Gastrocnemius medialis (tissue), 4 donors: Measurements from ENCODE around the gene KIF1B.
A peak's percentile ranks its signal among the peaks of the same experiment; 100 is the strongest.

Experiments
- POLR2A ChIP-seq, 2 donors: fragments of 450-650 bp; IDR thresholded peaks; one replicate each; pipeline ENCODE4 v1.6.1; 2017; ENCODE audit warnings: antibody characterized with exemption in 2 of 2, mild to moderate bottlenecking in 2 of 2, moderate library complexity in 2 of 2
- TF ChIP-seq, protein P1 (sequence below), 5 experiments: fragments of 450-650 bp in 3 of 5; fragments of 200-600 bp in 2 of 5; sonication (generic) in 2 of 5; IDR thresholded peaks in 4 of 5; conservative IDR thresholded peaks in 1 of 5; 1 replicate in 4 of 5; 2 replicates in 1 of 5; pipeline ENCODE4 v1.5.1; 2016 to 2019; ENCODE audit warnings: antibody characterized with exemption in 5 of 5, mild to moderate bottlenecking in 3 of 5, moderate library complexity in 3 of 5

DNA sequence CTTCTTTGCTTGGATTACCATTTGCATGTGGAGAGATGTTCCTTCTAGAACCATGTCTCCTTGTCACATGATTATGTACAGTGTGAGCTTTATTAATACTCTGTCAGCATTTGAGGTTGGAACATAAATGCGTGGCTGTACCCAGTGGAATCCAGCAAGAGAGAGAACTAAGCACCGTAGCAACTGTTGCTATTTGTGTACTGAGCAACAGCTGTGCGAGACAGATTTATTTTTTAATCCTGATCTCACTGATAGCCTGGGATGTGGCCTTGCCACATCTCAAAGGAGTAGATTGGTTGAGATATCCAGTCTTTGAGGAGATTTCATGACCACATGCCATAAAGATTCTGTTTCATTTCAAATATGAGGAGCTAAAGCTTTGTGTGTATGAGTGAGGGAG, 43.4 kb downstream of the KIF1B start:
- TF ChIP-seq, protein P1, sequence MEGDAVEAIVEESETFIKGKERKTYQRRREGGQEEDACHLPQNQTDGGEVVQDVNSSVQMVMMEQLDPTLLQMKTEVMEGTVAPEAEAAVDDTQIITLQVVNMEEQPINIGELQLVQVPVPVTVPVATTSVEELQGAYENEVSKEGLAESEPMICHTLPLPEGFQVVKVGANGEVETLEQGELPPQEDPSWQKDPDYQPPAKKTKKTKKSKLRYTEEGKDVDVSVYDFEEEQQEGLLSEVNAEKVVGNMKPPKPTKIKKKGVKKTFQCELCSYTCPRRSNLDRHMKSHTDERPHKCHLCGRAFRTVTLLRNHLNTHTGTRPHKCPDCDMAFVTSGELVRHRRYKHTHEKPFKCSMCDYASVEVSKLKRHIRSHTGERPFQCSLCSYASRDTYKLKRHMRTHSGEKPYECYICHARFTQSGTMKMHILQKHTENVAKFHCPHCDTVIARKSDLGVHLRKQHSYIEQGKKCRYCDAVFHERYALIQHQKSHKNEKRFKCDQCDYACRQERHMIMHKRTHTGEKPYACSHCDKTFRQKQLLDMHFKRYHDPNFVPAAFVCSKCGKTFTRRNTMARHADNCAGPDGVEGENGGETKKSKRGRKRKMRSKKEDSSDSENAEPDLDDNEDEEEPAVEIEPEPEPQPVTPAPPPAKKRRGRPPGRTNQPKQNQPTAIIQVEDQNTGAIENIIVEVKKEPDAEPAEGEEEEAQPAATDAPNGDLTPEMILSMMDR (IDR thresholded peaks at IDR 0.05 in 4 of 5, conservative IDR thresholded peaks at IDR 0.05 in 1 of 5): no peak
- peak in 1 of 2 donors; percentile 18 for TF ChIP-seq POLR2A (IDR thresholded peaks at IDR 0.05)
